ENCODE measurements around the gene TP53RK. TPM values are rescaled to one million over a fixed set of nuclear protein-coding genes. Genes with fewer than 3 reads are reported as not detected.

TP53RK gene
- total and polyA plus RNA-seq, 2 of the 13 experiments (the other 11 are each of a cell fraction or from before 2014, with no cell fraction given): 12.9 to 25.5 TPM

DNA sequence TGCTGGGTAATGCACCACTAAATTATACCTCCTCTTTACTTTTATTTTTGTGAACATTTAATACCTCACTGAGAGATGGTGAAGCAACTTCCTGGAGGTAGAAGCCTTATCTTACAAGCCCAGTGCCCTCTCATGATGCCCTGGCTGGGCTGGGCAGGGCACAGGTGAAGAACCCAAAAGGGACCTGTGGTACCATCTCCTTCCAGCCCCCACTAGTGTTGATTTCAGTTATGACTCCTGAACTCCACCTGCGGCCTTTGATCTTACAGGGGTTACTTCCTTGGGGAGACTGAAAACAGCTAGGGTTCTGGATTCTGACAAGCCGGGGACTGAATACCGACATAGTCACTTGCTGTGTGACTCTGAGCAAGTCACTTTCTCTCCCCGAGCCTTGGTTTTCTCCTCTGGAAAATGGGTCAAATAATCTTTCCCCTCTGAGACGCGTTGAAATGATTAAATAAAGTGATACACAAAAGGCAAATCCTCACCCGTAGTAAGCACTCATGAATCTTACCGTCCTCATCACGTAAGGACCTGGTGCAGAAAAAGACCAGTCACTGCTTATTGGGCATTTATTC, 39.2 kb downstream of the TP53RK start (continued):
- TF ChIP-seq, protein P1, sequence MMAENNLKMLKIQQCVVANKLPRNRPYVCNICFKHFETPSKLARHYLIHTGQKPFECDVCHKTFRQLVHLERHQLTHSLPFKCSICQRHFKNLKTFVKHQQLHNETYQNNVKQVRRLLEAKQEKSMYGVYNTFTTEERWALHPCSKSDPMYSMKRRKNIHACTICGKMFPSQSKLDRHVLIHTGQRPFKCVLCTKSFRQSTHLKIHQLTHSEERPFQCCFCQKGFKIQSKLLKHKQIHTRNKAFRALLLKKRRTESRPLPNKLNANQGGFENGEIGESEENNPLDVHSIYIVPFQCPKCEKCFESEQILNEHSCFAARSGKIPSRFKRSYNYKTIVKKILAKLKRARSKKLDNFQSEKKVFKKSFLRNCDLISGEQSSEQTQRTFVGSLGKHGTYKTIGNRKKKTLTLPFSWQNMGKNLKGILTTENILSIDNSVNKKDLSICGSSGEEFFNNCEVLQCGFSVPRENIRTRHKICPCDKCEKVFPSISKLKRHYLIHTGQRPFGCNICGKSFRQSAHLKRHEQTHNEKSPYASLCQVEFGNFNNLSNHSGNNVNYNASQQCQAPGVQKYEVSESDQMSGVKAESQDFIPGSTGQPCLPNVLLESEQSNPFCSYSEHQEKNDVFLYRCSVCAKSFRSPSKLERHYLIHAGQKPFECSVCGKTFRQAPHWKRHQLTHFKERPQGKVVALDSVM (CRISPR knock-in tag; IDR thresholded peaks at IDR 0.05): no peak
- TF ChIP-seq EEA1 (CRISPR knock-in tag; IDR thresholded peaks at IDR 0.05; ENCODE audit: borderline replicate concordance) (no peak), NFRKB (IDR thresholded peaks at IDR 0.05) (no peak), ZNF121 (CRISPR knock-in tag; IDR thresholded peaks at IDR 0.05) (no peak), IKZF1 (IDR thresholded peaks at IDR 0.05) (no peak), ZNF788 (CRISPR knock-in tag; IDR thresholded peaks at IDR 0.05; ENCODE audit: borderline replicate concordance) (no peak), BORCS8-MEF2B (CRISPR knock-in tag; IDR thresholded peaks at IDR 0.05) (no peak), HMGA1 (CRISPR knock-in tag; conservative IDR thresholded peaks at IDR 0.05) (no peak), E2F5 (CRISPR knock-in tag; conservative IDR thresholded peaks at IDR 0.05) (no peak), RBM39 (IDR thresholded peaks at IDR 0.05; ENCODE audit: low read depth, low read length, poor library complexity, severe bottlenecking) (no peak), ETS1 (CRISPR knock-in tag; IDR thresholded peaks at IDR 0.05) (no peak), ZNF75D (CRISPR knock-in tag; IDR thresholded peaks at IDR 0.05; ENCODE audit: borderline replicate concordance) (no peak), SUZ12 (IDR thresholded peaks at IDR 0.05; ENCODE audit: low read depth, low read length) (no peak), ZNF766 (CRISPR knock-in tag; IDR thresholded peaks at IDR 0.05; ENCODE audit: borderline replicate concordance) (no peak)
- TF ChIP-seq, protein P2, sequence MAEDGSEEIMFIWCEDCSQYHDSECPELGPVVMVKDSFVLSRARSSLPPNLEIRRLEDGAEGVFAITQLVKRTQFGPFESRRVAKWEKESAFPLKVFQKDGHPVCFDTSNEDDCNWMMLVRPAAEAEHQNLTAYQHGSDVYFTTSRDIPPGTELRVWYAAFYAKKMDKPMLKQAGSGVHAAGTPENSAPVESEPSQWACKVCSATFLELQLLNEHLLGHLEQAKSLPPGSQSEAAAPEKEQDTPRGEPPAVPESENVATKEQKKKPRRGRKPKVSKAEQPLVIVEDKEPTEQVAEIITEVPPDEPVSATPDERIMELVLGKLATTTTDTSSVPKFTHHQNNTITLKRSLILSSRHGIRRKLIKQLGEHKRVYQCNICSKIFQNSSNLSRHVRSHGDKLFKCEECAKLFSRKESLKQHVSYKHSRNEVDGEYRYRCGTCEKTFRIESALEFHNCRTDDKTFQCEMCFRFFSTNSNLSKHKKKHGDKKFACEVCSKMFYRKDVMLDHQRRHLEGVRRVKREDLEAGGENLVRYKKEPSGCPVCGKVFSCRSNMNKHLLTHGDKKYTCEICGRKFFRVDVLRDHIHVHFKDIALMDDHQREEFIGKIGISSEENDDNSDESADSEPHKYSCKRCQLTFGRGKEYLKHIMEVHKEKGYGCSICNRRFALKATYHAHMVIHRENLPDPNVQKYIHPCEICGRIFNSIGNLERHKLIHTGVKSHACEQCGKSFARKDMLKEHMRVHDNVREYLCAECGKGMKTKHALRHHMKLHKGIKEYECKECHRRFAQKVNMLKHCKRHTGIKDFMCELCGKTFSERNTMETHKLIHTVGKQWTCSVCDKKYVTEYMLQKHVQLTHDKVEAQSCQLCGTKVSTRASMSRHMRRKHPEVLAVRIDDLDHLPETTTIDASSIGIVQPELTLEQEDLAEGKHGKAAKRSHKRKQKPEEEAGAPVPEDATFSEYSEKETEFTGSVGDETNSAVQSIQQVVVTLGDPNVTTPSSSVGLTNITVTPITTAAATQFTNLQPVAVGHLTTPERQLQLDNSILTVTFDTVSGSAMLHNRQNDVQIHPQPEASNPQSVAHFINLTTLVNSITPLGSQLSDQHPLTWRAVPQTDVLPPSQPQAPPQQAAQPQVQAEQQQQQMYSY (CRISPR knock-in tag; IDR thresholded peaks at IDR 0.05): no peak

Data from HepG2 (cell line).